Measurements from ENCODE around the gene ECT2L.

Gene ECT2L

DNA sequence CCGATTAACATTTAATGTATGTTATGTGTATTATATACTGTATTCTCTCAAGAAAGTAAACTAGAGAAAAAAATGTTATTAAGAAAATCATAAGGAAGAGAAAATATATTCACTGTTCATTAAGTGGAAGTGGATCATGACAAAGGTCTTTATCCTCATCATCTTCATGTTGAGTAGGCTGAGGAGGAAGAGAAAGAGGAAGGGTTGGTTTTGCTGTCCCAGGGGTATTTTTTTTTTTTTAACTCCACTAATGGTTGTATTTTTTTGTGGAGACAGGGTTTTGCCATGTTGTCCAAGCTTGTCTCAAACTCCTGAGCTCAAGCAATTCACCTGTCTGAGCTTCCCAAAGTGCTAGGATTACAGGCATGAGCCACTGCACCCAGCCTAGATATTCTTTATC, 11.0 kb downstream of the ECT2L start:
- no peak for DNase-seq

GRCh38 chr6:138809677-138810076, 13.8 kb downstream of the ECT2L start:
- no peak for DNase-seq

DNA sequence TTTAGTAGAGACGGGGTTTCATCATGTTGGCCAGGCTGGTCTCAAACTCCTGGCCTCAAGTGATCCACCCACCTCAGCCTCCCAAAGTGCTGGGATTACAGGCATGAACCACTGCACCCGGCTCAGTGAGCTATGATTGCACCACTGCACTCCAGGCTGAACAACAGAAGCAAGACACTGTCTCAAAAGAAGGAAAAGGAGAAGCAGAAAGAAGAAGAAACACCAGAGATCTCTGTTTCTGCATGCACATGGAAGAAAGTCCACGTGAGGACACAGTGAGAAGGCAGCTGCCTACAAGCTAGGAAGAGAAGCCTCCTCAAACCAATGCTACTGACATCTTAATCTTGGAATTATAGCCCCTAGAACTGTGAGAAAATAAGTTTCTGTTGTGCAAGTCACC, 16.0 kb downstream of the ECT2L start:
- no peak for DNase-seq

DNA sequence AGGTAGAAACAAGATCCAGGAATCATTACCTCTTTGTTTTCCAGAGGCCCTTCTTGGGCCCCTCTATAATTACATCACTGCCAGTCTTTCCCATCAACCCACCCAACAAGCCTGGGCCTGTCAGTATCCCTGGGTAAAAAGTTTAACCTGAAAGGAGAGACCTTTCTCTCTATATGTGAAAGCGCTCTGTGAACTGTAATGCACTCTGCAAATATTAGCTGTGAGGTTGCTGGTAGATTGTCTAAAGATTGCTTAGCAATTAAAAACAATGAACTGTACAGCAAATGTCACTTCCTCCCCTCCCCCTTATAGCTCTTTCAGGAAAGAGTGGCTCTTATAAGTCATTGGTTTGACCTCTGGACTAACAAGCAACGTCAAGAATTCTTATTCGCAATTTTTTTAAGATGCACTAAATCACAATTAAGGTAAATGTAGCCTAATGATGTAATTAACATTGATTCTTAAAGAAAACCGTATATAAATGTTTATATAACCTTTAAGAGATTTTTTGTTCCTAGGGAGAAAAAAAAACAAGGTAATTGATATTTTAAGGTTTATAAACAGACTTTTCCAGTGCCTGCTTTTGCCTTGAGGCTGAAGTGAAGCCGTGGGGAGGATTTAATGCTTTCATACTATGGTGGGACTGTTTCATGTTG, 18.4 kb downstream of the ECT2L start:
- DNase-seq = no peak

DNA sequence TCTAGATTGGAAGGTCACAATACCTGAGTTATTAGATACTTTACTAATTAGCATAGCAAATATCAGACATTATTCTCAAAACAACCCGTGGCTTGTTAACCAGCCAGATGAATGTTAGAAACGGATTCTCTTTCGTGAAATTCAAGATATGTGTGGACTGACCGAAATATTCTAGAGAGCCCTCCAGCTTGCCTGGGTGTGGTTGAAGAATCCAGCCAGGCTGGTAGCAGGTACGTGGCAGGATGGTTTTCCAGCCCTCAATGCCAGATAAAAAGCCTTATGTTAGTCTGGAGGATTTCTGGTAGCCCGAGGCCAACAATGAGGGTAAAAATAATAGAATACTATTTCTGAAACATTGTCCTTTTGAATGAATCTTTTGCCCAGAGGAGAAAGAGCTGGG, 19.3 kb downstream of the ECT2L start:
- no peak for DNase-seq

DNA sequence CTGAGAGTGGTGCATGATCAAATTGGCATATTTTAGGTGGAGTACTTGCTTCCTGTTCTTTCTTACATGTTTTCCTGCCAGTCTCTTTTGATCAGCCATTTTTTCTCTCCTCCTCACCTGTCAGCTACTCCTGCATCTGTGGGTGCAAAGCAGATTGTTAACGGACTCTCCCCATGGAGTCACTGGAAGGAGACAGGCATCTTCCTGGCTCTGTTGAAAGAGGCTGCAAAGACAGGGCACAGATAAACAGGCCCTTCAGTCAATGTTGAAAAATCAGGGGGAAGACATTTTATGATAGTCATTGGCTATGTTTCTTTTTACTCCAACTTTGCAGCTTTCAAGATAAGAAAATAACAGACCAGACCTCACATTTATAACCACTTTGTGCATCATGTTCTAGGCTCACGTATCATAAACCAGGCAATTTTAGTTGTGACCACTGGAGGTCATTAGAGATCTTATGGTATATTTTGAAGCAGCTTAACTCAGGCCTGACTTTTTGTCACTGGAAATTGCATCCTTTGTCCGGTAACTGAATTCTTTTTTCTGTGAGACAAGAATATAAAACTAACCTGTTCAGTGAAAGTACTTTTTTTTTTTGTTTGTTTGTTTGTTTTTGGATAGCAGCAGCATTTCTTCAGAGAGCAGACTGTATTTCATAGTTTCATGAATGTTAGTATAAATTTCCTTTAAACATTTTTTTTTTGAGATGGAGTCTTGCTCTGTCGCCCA, 20.1 kb downstream of the ECT2L start:
- DNase-seq = no peak

- no peak for DNase-seq
Observed at GRCh38 chr6:138817799-138818198, 21.9 kb downstream of the ECT2L start.

- no peak for DNase-seq
Observed at GRCh38 chr6:138818496-138819194, 22.8 kb downstream of the ECT2L start.

- no peak for DNase-seq
Observed at GRCh38 chr6:138821519-138821918, 25.6 kb downstream of the ECT2L start.

- DNase-seq = no peak
Observed at GRCh38 chr6:138824482-138825144, 28.7 kb downstream of the ECT2L start.

DNA sequence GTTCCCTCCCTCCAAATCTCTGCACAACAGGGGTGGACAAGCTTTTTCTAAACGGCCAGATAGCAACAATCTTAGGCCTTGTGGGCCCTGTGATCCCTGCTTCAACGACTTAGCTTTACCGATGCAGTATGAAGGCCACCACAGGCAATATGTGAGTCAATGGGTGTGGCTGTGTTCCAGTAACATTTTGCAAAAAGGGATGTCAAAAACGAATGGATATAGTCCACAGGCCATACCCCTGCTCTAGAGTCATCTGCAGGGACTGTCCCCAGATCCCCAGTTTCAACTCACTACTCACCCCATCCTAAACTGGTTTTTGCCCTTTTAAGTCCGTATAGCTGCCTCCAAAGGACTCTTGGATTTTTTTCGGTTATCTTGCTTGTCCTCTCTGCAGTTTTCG, 34.4 kb downstream of the ECT2L start:
- no peak for DNase-seq

- no peak for DNase-seq
Observed at GRCh38 chr6:138832182-138832581, 36.3 kb downstream of the ECT2L start.

GRCh38 chr6:138833816-138834539, 38.1 kb downstream of the ECT2L start:
- no peak for DNase-seq

DNA sequence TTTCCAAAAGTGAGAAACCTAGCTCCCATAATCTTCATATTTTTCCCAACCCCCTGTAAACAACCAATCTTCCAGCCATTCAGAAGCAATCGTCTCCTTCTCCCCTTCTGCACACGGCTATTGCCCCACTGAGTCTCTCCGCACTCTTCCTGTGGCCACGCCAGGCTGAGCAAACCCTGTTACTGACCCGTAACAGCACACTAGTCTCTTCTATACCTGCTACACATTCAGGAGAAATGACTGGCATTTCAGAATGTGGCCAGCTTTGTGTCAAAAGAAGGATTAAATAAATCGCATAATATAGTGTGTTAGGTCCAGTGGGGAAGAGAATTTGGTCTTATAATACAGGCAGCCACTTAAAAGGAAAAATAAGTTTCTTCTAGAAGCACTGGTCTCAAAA, 41.4 kb downstream of the ECT2L start:
- no peak for DNase-seq

GRCh38 chr6:138844192-138844591, 48.3 kb downstream of the ECT2L start:
- DNase-seq = no peak

- no peak for DNase-seq
Observed at GRCh38 chr6:138847884-138848283, 52.0 kb downstream of the ECT2L start.

GRCh38 chr6:138848461-138848860, 52.6 kb downstream of the ECT2L start:
- no peak for DNase-seq

GRCh38 chr6:138849791-138850190, 53.9 kb downstream of the ECT2L start:
- DNase-seq = no peak

GRCh38 chr6:138856654-138857053, 60.8 kb downstream of the ECT2L start:
- no peak for DNase-seq

- no peak for DNase-seq
Observed at GRCh38 chr6:138857775-138858174, 61.9 kb downstream of the ECT2L start.

DNA sequence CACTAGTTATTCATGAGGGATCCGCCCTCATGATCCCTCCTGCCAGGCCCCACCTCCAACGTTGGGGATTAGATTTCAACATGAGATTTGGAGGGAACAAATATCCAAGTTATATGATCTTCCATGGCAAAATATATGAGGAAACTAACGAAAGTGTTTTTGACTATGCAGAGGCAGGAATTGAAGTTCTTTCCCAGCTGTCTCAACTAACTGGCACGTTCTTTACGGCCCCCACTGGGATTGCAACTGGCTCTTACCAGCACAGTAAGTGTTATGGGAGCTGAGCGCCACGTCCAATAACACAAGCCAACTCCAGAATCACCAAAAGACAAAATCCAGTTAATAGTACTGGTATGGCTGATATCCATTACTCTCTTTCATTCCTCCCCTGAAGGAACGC, 66.6 kb downstream of the ECT2L start:
- no peak for DNase-seq

GRCh38 chr6:138863321-138863720, 67.4 kb downstream of the ECT2L start:
- no peak for DNase-seq

DNA sequence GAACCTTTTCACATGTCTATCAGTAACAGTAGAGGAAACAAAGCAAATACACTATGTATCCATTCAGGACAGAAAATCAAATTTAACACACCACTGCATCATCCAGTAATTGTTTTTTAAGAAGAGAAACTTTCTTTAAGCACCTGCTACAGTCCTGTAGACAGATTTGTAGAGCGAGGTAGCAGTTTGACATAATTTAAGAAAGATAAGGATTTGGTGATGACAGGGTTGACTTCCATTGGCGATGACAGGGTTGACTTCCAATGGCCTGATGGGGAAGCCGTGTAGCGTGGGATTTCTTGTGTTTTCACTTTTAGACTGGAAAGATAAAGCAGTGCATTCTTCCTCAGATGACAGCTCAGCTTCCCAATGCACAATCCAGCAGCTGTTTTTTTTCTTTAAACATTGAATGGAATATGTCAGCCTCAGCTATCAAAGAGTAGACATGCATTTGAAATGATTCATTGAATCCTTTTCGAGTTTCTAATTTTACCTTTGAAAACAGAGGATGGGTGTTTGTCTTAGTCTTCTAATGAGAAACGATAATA, 68.5 kb downstream of the ECT2L start:
- no peak for DNase-seq

Measured in NCI-H187 treated with DMSO at 0.1 percent for 48 hours (cell line).